C4-2B (cell line): ENCODE data around the gene ARAF.

Experiments used
- CTCF ChIP-seq: fragments of 450-650 bp; conservative IDR thresholded peaks from 2 replicates; pipeline ENCODE4 v1.5.1; 2017; ENCODE audit warnings: mild to moderate bottlenecking
- ZFX ChIP-seq: fragments of 450-650 bp; IDR thresholded peaks from 2 replicates; pipeline ENCODE4 v1.6.1; 2017

- TF ChIP-seq CTCF (peak; percentile 72), ZFX (no peak)
These were observed 20.1 kb upstream of the ARAF start for GRCh38 chrX:47540754-47541538.
